HG03378 (cell line): ENCODE data around the gene APCDD1L.

Experiments
- ATAC-seq: cut with Tn5 transposase; IDR thresholded peaks from one replicate; pipeline ENCODE4 v1.9.1; 2021; ENCODE audit warnings: mild to moderate bottlenecking, moderate library complexity; ENCODE audit not compliant: unreplicated experiment

The APCDD1L gene

DNA sequence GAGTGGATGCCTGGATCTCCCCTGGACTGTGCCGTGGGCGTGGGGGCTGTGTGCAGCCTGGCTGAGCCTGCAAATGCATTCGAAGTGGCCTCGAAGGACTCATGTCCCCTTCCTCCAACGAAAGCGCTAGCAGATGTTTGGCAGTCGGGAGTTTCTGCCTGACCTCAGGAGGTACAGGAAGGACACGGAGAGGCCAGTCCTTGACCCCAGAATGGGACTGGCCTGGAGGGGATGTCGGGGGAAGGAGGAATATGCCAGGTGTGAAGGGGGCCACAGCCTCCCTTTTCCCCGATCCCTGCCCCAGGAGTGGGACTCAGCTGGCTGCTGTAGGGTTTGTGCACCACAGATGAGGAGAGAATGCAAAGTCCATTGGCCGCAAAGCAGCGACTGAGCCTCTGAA is 45.6 kb downstream of the APCDD1L start:
- ATAC-seq = no peak

- ATAC-seq = no peak
These were observed 47.3 kb downstream of the APCDD1L start for GRCh38 chr20:58467572-58468527.

DNA sequence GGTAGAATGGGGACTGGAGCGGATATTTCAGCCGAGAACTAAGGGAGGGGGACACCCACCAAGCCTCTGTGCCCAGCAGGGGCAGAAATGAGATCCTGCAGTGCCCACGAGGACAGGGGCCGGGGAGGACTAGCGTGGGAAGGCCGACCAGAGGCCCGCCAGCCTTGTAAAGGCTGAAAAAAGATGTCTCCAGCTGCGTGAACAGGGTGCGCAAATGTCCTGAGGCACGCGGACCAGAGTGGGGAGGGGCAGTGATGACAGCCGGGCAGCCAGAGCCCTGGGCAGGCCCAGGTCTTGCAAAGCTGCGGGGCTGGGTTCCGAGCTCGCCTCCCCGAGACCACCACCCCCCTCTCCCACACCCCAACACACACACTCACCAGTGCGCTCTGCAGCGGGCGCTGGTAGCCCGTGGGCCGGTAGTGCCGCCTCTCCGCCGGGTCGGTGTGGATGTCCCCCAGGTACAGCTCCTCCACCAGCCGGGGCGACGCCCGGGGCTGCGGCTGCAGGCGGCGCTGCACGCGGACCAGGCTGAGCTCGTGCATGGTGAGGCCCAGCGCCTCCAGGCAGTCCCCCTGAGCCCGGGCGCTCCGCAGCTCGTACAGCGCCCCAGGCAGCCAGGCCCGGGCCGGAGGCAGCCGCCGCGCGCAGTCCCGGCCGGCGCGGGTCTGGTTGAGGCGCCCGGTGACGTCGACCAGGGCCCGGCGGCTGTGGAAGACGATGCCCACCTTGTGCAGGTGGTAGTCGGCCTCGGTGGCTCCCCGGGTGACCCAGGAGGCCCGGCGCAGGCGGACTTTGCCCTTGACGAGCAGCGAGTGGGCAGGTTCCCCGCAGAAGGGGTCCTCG is 48.2 kb downstream of the APCDD1L start:
- no peak for ATAC-seq

- no peak for ATAC-seq
These were observed 49.0 kb downstream of the APCDD1L start for GRCh38 chr20:58466095-58466708.

- no peak for ATAC-seq
These were observed 50.4 kb downstream of the APCDD1L start for GRCh38 chr20:58464838-58465237.

DNA sequence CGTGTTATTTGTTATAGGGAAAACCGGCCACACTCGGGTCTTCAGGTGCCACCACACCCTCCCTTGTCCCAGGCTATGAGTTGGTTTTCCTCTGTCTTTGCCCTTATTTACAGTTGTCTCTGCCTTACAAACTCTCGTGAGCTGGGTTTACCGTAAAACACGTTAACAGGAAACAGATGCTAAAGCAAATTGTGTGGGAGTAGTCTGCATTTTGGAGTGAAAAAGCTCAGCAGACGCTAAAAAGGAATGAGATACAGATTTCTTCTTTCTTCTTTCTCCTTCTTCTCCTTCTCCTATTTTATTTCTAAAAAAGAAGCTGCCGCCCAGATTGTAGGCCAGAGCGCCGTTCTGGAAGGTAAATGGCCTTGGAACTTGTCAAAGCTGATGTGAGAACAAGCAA is 51.9 kb downstream of the APCDD1L start:
- no peak for ATAC-seq

DNA sequence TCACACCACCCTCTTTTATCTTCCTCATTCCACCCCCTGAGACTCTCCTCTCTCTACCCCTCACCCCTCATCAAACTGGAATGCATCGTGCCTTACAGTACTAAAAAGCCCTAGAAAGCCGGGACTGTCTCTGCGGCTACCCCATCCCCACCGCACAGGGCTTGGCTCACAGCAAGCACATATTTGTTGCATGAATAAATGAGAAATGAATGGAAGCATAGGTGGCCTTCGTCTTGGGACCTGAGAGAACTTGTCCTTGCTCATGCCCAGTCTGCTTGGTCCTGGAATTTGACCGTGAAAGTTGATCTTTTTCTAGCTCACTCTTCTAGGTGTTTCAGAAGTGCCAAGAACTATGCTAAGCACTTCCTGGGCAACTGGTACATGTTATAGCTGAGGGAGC is 53.3 kb downstream of the APCDD1L start:
- ATAC-seq = no peak

GRCh38 chr20:58461104-58461503 is 54.1 kb downstream of the APCDD1L start:
- ATAC-seq = no peak

GRCh38 chr20:58459058-58459750 is 56.0 kb downstream of the APCDD1L start:
- peak; percentile 11 for ATAC-seq

DNA sequence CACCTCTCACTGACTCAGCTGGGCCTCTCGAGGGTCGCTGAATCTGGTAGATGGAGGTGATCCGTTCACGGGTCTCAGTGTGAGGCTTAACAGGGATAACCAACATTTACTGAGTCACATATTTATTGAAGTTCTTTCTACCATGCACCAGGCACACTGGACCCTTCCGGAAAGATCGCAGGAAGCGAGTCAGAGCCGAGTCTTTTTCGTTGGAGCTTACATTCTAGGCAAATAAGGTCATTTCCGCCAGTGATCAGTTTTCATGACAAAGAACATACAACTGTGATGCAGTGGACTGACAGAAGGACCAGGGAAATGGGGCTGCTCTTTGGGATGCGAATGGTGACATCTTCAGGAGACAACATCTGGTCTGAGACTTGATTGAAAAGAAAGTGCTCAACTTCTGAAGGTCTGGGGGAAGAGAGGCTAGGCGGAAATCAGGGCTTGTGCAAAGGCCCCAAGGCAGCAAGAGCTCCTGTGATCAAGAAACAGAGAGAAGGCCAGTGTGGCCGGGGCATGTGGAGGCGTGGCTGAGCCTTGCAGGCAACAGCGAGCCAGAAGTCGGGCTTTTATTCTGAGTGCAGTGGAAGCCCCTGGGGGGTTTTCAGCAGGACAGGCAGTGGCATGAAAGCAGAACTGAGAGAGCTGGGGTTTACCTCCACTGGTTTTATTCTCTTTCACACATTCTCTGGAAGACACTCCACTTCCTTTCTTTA is 56.7 kb downstream of the APCDD1L start:
- ATAC-seq = peak; percentile 98

GRCh38 chr20:58457083-58457695 is 58.0 kb downstream of the APCDD1L start:
- no peak for ATAC-seq

GRCh38 chr20:58454460-58454859 is 60.7 kb downstream of the APCDD1L start:
- ATAC-seq = no peak

DNA sequence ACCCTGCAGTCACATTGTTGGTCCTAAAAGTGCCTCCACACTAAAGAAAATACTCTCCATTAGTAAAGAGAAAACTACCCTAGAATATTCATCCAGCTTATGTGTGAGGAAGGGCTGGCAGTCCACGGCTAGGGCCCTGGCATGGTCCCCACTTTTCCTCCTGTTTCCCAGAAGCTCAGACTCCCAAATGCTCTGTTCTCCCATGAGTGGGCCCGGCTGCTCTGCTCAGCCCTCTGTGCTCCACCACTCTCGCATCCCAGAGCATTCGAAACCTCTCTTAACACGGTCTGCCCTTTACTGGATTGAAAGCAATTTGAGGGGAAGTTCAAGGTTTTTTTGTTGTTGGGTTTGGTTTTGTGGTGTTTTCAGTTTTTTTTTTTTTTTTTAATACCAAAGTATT is 61.8 kb downstream of the APCDD1L start:
- ATAC-seq = no peak

DNA sequence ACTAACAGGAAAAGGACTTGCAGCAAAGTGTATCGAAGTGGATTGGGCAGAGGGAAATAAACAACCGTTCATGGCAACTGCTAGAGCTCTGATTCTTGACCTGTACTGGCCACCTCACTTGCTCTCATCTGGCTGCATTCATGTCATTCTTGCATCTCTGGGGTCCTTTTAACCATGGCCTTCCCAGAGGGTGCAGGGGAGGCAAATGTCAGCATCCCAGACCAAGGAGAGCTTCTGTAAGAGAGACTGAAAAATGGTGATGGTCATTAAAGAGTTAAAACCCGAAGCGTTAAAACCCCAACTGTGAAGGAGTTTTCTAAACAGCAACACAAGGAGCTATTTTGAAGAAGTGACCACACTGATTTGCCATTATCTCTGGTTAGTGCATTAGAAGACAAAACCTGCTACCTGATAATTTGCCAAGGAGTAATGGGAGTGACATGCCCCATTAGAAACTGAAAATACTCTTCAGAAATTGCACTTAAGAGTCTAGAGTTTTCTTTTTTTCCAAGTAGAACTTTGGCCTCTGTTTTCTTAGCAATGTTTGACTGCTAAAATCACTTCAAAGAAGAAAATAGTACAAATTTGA is 62.4 kb downstream of the APCDD1L start:
- no peak for ATAC-seq

GRCh38 chr20:58450254-58450653 is 64.9 kb downstream of the APCDD1L start:
- no peak for ATAC-seq

DNA sequence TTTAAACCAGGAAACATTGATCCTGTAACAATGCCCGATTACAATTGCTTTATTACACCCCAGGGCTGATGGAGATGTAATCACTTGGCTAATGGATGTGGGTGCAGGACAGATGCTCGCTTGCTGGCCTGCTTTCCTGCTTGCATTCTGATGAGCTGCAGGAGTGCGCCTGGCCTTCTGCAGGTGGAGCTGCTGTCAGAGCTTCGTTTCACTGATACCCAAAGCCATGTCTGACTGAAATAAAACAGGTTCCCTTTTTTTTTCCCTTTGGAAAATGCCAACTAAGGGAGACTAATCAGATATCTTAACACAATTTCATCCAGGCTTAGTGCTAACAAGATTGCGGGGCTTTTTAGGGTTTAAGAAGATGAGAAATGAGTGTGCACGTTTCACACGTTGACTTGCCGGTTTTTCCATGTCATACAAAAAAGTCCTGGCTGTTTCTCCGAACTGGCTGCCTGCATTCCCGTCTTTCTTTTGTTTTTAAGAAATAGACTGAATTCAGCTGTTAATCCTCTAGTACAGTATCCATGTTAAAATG is 65.4 kb downstream of the APCDD1L start:
- no peak for ATAC-seq

DNA sequence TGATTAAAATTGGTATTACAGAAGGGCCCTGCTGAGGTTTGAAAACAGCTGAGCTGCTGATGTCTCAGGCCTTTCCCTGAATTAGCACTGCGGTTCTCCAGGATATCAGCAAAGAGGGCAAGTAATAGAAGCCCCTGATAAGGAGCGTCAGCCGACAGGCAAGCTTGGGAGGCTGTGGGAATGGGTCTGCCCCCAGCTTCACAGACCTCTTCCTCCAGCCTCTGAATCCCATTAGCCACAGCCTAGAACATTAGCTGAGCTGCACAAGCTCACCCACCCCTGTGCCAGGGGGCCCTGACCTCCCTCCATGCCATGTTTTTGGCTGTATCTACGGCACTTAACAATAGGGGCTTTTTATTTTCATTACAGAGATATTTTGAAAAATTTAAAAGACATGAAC is 66.2 kb downstream of the APCDD1L start:
- no peak for ATAC-seq

GRCh38 chr20:58447511-58448391 is 67.4 kb downstream of the APCDD1L start:
- no peak for ATAC-seq
